Measurements from ENCODE around the gene COLGALT1. TPM values are rescaled to one million over a fixed set of nuclear protein-coding genes. Genes with fewer than 3 reads are reported as not detected.

COLGALT1 gene
- total RNA-seq, 2 experiments from 2014 or later = 49.6 to 68.6 TPM

GRCh38 chr19:17534767-17535166 lies 20.7 kb upstream of the COLGALT1 start:
- CTCF ChIA-PET (ENCODE audit: unreplicated experiment) = no interaction called here

GRCh38 chr19:17536955-17537354 lies 18.5 kb upstream of the COLGALT1 start:
- Histone ChIP-seq H3K9me3 (ENCODE audit: low read length) (no peaks in the 10 kb centered on the region), H3K4me3 (ENCODE audit: low read depth, low read length, poor library complexity, severe bottlenecking) (no peak overlapping the region), H3K79me2 (ENCODE audit: insufficient read depth, low read depth, low read length) (no peaks in the 10 kb centered on the region), H3K4me1 (ENCODE audit: insufficient read depth, low read length, poor library complexity, severe bottlenecking) (peaks cover 16% of the 10 kb centered on the region), H3K27ac (ENCODE audit: low read depth, low read length, poor library complexity, severe bottlenecking) (no peak overlapping the region), H3K9me2 (ENCODE audit: insufficient read depth, low read length) (no peaks in the 10 kb centered on the region), H4K20me1 (ENCODE audit: insufficient read depth, low read length) (no peaks in the 10 kb centered on the region), H3K36me3 (ENCODE audit: insufficient read depth, low read length) (peaks cover 82% of the 10 kb centered on the region), H2AFZ (ENCODE audit: low read length) (no peak overlapping the region), H3K4me2 (ENCODE audit: low read length) (no peak overlapping the region)
- TF ChIP-seq EZH2phosphoT487 (IDR thresholded peaks at IDR 0.05; ENCODE audit: borderline replicate concordance, low read depth, low read length) (no peak), CTCF (conservative IDR thresholded peaks at IDR 0.05; ENCODE audit: low read length) (no peak)
- no TSS peak for BruUV-seq (replicated peaks)
- no peak for DNase-seq (ENCODE audit: low spot score)
- ChIA-PET CTCF (ENCODE audit: unreplicated experiment) (no interaction called here), POLR2A (interaction anchor here (0.6 kb wide), 1 partner anchor 116 kb away, joined by 5 read pairs; no protein-coding TSS in a partner anchor)
- intact Hi-C loops (cut with micrococcal nuclease; ENCODE audit: unreplicated experiment) = no loop called here

More at GRCh38 chr19:17534767-17535166, 20.7 kb upstream of the COLGALT1 start:
- Histone ChIP-seq H3K36me3 (ENCODE audit: insufficient read depth, low read length) (peaks cover 78% of the 10 kb centered on the region), H3K9me3 (ENCODE audit: low read length) (no peaks in the 10 kb centered on the region), H3K4me3 (ENCODE audit: low read depth, low read length, poor library complexity, severe bottlenecking) (no peak overlapping the region), H3K4me1 (ENCODE audit: insufficient read depth, low read length, poor library complexity, severe bottlenecking) (peaks cover 23% of the 10 kb centered on the region), H3K4me2 (ENCODE audit: low read length) (no peak overlapping the region), H4K20me1 (ENCODE audit: insufficient read depth, low read length) (no peaks in the 10 kb centered on the region), H3K9me2 (ENCODE audit: insufficient read depth, low read length) (no peaks in the 10 kb centered on the region), H3K27ac (ENCODE audit: low read depth, low read length, poor library complexity, severe bottlenecking) (no peak overlapping the region), H2AFZ (ENCODE audit: low read length) (no peak overlapping the region), H3K79me2 (ENCODE audit: insufficient read depth, low read depth, low read length) (peaks cover 12% of the 10 kb centered on the region; the same call in 1 of the 2 replicates)
- no peak for DNase-seq (ENCODE audit: low spot score)
- TF ChIP-seq CTCF (conservative IDR thresholded peaks at IDR 0.05; ENCODE audit: low read length) (no peak), EZH2phosphoT487 (IDR thresholded peaks at IDR 0.05; ENCODE audit: borderline replicate concordance, low read depth, low read length) (no peak)
- TSS peak; percentile 39 for BruUV-seq (replicated peaks)
- intact Hi-C loops (cut with micrococcal nuclease; ENCODE audit: unreplicated experiment) = no loop called here
- POLR2A ChIA-PET = no interaction called here

- ChIA-PET CTCF (ENCODE audit: unreplicated experiment) (no interaction called here), POLR2A (interaction anchor here (0.6 to 0.8 kb wide), 3 partner anchors 14 to 394 kb away, joined by 3 to 4 read pairs (median 4); partner anchors contain the start of gene CCDC124)
- TF ChIP-seq EZH2phosphoT487 (IDR thresholded peaks at IDR 0.05; ENCODE audit: borderline replicate concordance, low read depth, low read length) = no peak
- no peak for TF ChIP-seq CTCF (conservative IDR thresholded peaks at IDR 0.05; ENCODE audit: low read length)
- BruUV-seq (replicated peaks) = no TSS peak
- intact Hi-C loops (cut with micrococcal nuclease; ENCODE audit: unreplicated experiment) = no loop called here
- no peak overlapping the region for H2AFZ ChIP-seq (ENCODE audit: low read length)
- peak overlapping the region; percentile 68 for H3K4me2 ChIP-seq (ENCODE audit: low read length)
- peak overlapping the region; percentile 58 for H3K4me3 ChIP-seq (ENCODE audit: low read depth, low read length, poor library complexity, severe bottlenecking)
- no peaks in the 10 kb centered on the region for H4K20me1 ChIP-seq (ENCODE audit: insufficient read depth, low read length)
- no peaks in the 10 kb centered on the region for H3K79me2 ChIP-seq (ENCODE audit: insufficient read depth, low read depth, low read length)
- peak overlapping the region; percentile 12 for H3K27ac ChIP-seq (ENCODE audit: low read depth, low read length, poor library complexity, severe bottlenecking)
- H3K9me2 ChIP-seq (ENCODE audit: insufficient read depth, low read length) = no peaks in the 10 kb centered on the region
- DNase-seq (ENCODE audit: low spot score) = peak; percentile 61
- H3K4me1 ChIP-seq (ENCODE audit: insufficient read depth, low read length, poor library complexity, severe bottlenecking) = peaks cover 16% of the 10 kb centered on the region
- H3K9me3 ChIP-seq (ENCODE audit: low read length) = no peaks in the 10 kb centered on the region
- H3K36me3 ChIP-seq (ENCODE audit: insufficient read depth, low read length) = peaks cover 83% of the 10 kb centered on the region
Measured at GRCh38 chr19:17538684-17539237, 16.7 kb upstream of the COLGALT1 start.

Measured in OCI-LY7 (cell line).